Muscle of back (tissue), 13 donors: Measurements from ENCODE around the gene RPL32. TPM values are rescaled to one million over a fixed set of nuclear protein-coding genes. Genes with fewer than 3 reads are reported as not detected.
A peak's percentile ranks its signal among the peaks of the same experiment; 100 is the strongest.
"Not testable (repeated sequence)": the region's sequence is repeated elsewhere in the genome, so short reads cannot be mapped to it uniquely, and the experiment has no call there.

Source experiments
- DNase-seq, 3 donors: peaks; one replicate each; pipeline versions ENCODE4 v3.0.0 to v3.0.0-alpha.2; 2013
- long read RNA-seq, 9 donors: transcript quantifications; one replicate each; lab custom pipeline, GENCODE V29; 2026
- polyA plus RNA-seq, 10 donors: library from polyadenylated mRNA; unstranded; fragments of 120-200 nt; gene quantifications; one replicate each; pipeline ENCODE4 v1.2.1, GENCODE V29; 2013; ENCODE audit not compliant: insufficient read length in 10 of 10

Gene RPL32
- 1,000 to 10,000 TPM; 2,887 to 3,662 (median 3,117) TPM for polyA plus RNA-seq
- long read RNA-seq, donor 1, transcript RPL32-202 (3 exons, 1,734 nt): minor isoform, 191 of 2,693 reads
- long read RNA-seq, donor 1, transcript RPL32-203 (4 exons, 1,749 nt): minor isoform, 9 of 2,693 reads
- long read RNA-seq, donor 1, transcript RPL32-204 (4 exons, 2,117 nt): major isoform, 2,343 of 2,693 reads
- long read RNA-seq, donor 1, transcript RPL32-207 (3 exons, 631 nt): minor isoform, 28 of 2,693 reads
- long read RNA-seq, donor 1, partial matches to known transcripts: 65 of 2,693 reads
- long read RNA-seq, donor 1, other reads (novel, unspliced or antisense): 50 of 2,693 reads
- long read RNA-seq, donor 2, transcript RPL32-204 (4 exons, 2,117 nt): major isoform, 1,972 of 2,278 reads
- long read RNA-seq, donor 2, transcript RPL32-203 (4 exons, 1,749 nt): minor isoform, 20 of 2,278 reads
- long read RNA-seq, donor 2, transcript RPL32-202 (3 exons, 1,734 nt): minor isoform, 159 of 2,278 reads
- long read RNA-seq, donor 2, transcript RPL32-207 (3 exons, 631 nt): minor isoform, 20 of 2,278 reads
- long read RNA-seq, donor 2, partial matches to known transcripts: 75 of 2,278 reads
- long read RNA-seq, donor 2, other reads (novel, unspliced or antisense): 28 of 2,278 reads
- long read RNA-seq, donor 3, transcript RPL32-204 (4 exons, 2,117 nt): major isoform, 5 of 6 reads
- long read RNA-seq, donor 3, partial matches to known transcripts: 0 of 6 reads
- long read RNA-seq, donor 3, other reads (novel, unspliced or antisense): 0 of 6 reads
- long read RNA-seq, donor 4, transcript RPL32-207 (3 exons, 631 nt): minor isoform, 26 of 1,978 reads
- long read RNA-seq, donor 4, transcript RPL32-203 (4 exons, 1,749 nt): minor isoform, 18 of 1,978 reads
- long read RNA-seq, donor 4, transcript RPL32-202 (3 exons, 1,734 nt): minor isoform, 114 of 1,978 reads
- long read RNA-seq, donor 4, transcript RPL32-204 (4 exons, 2,117 nt): major isoform, 1,698 of 1,978 reads
- long read RNA-seq, donor 4, partial matches to known transcripts: 75 of 1,978 reads
- long read RNA-seq, donor 4, other reads (novel, unspliced or antisense): 36 of 1,978 reads
- long read RNA-seq, donor 5, transcript RPL32-204 (4 exons, 2,117 nt): major isoform, 2,501 of 2,922 reads
- long read RNA-seq, donor 5, transcript RPL32-203 (4 exons, 1,749 nt): minor isoform, 18 of 2,922 reads
- long read RNA-seq, donor 5, transcript RPL32-207 (3 exons, 631 nt): minor isoform, 28 of 2,922 reads
- long read RNA-seq, donor 5, transcript RPL32-202 (3 exons, 1,734 nt): minor isoform, 211 of 2,922 reads
- long read RNA-seq, donor 5, partial matches to known transcripts: 109 of 2,922 reads
- long read RNA-seq, donor 5, other reads (novel, unspliced or antisense): 50 of 2,922 reads
- long read RNA-seq, donor 6, transcript RPL32-203 (4 exons, 1,749 nt): minor isoform, 28 of 2,325 reads
- long read RNA-seq, donor 6, transcript RPL32-202 (3 exons, 1,734 nt): minor isoform, 197 of 2,325 reads
- long read RNA-seq, donor 6, transcript RPL32-204 (4 exons, 2,117 nt): major isoform, 1,911 of 2,325 reads
- long read RNA-seq, donor 6, transcript RPL32-207 (3 exons, 631 nt): minor isoform, 25 of 2,325 reads
- long read RNA-seq, donor 6, partial matches to known transcripts: 117 of 2,325 reads
- long read RNA-seq, donor 6, other reads (novel, unspliced or antisense): 36 of 2,325 reads
- long read RNA-seq, donor 7, transcript RPL32-202 (3 exons, 1,734 nt): minor isoform, 127 of 1,706 reads
- long read RNA-seq, donor 7, transcript RPL32-203 (4 exons, 1,749 nt): minor isoform, 11 of 1,706 reads
- long read RNA-seq, donor 7, transcript RPL32-204 (4 exons, 2,117 nt): major isoform, 1,474 of 1,706 reads
- long read RNA-seq, donor 7, transcript RPL32-207 (3 exons, 631 nt): minor isoform, 15 of 1,706 reads
- long read RNA-seq, donor 7, partial matches to known transcripts: 54 of 1,706 reads
- long read RNA-seq, donor 7, other reads (novel, unspliced or antisense): 19 of 1,706 reads
- long read RNA-seq, donor 8, transcript RPL32-207 (3 exons, 631 nt): minor isoform, 29 of 1,651 reads
- long read RNA-seq, donor 8, transcript RPL32-204 (4 exons, 2,117 nt): major isoform, 1,332 of 1,651 reads
- long read RNA-seq, donor 8, transcript RPL32-203 (4 exons, 1,749 nt): minor isoform, 17 of 1,651 reads
- long read RNA-seq, donor 8, transcript RPL32-202 (3 exons, 1,734 nt): minor isoform, 141 of 1,651 reads
- long read RNA-seq, donor 8, partial matches to known transcripts: 99 of 1,651 reads
- long read RNA-seq, donor 8, other reads (novel, unspliced or antisense): 28 of 1,651 reads
- long read RNA-seq, donor 9, transcript RPL32-204 (4 exons, 2,117 nt): major isoform, 251 of 316 reads
- long read RNA-seq, donor 9, transcript RPL32-202 (3 exons, 1,734 nt): minor isoform, 37 of 316 reads
- long read RNA-seq, donor 9, partial matches to known transcripts: 23 of 316 reads
- long read RNA-seq, donor 9, other reads (novel, unspliced or antisense): 0 of 316 reads

DNA sequence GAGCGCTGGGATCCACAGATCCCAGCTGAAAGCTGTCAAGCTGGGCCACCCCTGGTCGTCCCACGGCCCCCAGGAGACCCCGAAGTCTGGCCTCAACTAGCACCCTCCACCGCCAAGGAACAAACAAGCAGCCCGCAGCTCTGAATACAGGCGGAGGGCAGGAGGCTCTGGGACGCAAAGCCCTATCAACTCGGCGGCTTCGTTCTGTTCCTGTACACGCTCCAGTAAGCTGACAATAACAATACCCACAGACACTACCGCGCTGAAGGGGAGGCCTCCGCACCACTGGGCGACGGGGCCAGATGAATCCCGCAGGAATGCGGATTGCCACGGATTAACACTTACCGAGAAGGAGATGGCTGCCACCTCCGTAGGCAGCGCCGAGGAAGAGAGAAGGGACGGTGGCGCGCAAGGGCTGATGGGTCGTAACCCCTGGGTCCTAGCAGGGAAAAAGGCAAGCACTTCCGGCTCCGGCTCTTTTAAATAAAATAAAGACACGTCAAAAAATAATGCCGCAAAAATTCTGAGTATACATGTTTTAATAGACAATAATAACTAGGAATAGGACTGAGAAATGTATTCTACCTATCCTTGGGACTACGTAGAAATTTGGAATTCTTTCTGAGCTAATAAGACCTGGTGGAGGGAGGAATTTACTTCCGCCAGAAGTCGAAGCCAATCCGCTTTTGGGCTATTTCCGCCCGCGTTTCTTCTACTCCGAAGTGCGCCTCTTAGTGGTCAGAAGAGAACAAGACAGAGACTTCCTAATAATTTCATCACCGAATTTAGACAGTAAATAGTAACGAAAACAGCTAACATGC is at the start of gene RPL32:
TSS of gene RPL32 (minus strand) at position 417 of the 821 bp plus-strand sequence. CDS start 1,328 bp downstream, outside the sequence.
- DNase-seq: peak; percentile 97

DNA sequence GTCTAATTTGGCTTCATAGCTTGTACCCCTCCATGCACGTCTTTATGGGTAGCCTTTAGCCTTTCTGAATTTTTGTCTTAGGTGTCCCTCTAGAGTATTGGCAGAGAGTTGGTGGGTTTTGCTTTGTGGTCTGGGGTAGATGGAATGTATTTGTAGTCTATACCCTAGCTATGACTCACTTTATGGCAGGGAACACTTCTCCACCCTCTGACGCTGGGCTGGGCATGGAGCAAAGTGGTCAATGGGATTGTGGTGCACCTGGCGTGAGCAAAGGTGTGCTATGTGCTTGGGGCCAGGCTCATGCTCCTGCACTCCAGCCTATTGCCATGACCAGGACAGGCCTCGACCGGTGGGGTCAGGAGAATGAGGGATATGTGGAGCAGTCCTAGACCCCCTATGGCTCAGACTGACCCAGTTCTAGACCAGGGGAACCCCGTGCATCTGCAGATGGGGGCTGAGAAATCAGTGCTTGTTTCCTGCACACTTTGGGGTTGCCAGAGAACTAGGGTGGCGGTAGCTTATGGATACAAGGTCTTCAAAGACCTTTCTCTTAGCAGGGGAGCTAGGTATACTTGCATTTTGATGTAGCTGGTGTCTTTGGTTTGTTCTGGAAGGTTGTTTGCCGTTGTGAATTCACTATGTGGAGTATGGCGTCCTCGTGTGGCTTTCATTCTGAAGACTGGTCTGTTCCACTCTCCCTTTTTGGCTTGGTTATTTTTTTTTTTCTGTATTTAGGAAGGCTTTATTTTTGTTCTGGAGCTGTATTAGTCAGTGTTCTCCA is 49.4 kb upstream of the RPL32 start:
- no peak for DNase-seq

DNA sequence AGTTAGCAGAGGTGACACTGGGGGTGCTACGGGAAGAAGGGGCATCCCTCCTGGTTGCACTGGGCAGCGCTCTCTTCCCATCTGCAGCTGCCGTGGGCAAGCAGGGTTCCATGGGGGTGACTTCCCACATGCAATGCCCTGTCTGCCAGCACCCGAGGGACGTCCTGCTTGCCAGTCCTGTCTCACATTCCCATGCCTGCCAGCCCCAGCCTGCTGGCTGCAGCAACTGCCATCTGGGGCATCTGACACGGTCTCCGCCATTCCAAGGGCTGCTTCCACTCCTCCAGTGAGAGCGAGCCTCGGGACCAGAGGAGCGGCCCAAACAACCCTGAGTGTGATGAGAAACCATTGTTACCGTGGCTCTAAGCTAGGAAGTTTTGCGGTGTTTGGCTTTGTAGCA is 45.4 kb upstream of the RPL32 start:
- no peak for DNase-seq

DNA sequence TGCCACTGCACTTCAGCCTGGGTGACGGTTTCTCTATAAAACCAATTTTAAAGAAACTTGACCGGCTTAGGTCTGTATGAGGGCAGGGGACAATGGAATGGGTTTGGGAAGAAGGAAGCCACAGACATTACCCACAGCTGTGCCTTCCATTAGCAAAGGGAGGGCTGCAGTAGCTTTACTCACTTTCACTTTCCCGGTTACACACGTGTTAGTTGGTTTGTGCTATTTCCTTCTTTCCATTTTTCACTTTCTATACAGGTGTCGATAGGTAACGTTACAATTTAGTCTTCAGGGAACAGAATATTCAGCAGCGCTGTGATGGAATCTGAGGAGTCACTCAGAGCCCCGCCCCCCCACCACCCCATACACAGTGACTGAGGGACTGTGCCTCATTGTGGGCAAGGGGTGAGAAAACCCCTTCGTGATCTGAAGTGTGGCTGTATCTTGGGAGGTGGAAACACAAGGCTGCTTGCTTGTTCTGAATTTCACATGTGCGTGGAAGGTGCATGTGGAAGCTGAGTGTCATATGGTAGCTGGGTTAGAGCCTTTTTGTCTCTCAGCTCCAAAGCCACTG is 44.8 kb upstream of the RPL32 start:
- DNase-seq: no peak

DNA sequence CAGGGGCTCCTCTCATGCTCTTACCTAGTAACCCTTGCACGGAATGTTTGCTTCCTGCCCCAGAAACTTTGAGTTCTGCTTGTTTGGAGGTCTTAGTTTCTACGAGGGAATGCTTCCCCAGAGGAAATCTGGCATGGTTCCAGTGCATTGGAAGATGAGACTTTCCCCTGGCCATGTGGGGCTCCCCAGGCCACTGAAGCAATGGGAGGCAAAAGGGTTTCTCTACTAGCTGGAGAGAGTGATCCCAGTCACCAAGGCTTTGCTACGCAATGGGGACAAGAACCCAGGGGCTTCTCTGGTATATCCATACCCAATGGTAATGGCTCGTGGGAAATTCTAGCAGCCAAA is 44.2 kb upstream of the RPL32 start:
- DNase-seq: no peak

DNA sequence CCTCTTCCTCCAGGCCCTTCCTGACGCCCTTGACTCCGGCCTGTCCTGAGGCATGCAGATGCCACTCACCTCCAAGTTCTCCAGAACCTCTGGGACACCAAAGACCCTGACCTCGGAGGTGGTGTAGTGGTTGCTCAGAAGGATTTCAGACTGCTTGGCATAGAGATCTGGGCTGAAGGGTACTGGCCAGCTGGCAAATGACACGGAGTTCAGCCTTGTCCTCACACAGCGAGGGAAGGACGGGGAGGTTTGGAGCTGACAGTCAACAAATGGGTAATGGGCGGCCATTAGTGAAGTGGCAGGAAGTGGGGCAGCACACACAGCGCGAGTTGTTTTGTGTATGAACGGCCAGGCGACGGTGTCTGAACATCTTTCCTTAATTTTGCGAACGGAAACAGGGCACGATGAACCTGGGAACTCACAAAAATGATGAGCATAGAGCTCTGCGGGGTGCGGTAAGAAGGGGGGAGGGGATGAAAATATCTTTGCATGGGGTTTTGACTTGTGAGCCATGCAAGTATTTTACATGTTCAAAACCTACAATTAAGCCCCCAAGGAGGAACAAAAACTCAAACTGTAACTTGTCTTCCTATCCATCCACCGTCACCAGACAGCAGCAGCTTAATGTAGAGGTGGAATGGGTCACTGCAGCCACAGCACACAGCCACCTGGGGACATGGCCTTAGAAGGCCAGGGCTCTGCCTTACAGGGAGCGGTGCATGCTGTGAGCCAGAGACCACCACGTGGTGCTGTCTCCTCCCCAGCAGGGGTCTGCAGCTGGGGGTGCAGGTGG is 43.6 kb upstream of the RPL32 start:
- no peak for DNase-seq

DNA sequence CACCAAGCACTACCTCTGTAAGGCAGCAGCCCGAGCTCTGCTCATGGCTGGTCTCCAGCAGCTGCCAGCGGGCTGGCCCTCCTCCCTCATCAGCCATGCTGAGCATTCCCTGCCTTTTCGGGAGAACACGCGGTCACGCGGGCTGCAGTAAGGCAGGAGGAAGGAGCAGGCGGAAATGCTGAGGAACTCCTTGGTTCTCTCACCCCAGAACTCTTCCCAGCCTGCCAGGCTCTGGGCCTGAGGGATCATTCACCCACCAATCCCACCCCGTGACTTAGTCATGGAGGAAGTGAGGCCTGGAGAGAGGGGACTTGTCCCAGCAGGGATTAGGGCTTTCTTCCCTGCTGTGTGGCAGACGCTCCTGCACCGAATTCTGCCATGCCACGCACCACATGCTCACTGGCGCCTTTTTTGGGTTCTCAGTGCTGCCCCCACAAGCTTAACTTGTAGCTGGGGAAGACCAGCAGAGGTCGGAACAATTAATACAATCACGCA is 42.9 kb upstream of the RPL32 start:
- DNase-seq: peak in 2 of 3 donors; percentile 32 to 66

DNA sequence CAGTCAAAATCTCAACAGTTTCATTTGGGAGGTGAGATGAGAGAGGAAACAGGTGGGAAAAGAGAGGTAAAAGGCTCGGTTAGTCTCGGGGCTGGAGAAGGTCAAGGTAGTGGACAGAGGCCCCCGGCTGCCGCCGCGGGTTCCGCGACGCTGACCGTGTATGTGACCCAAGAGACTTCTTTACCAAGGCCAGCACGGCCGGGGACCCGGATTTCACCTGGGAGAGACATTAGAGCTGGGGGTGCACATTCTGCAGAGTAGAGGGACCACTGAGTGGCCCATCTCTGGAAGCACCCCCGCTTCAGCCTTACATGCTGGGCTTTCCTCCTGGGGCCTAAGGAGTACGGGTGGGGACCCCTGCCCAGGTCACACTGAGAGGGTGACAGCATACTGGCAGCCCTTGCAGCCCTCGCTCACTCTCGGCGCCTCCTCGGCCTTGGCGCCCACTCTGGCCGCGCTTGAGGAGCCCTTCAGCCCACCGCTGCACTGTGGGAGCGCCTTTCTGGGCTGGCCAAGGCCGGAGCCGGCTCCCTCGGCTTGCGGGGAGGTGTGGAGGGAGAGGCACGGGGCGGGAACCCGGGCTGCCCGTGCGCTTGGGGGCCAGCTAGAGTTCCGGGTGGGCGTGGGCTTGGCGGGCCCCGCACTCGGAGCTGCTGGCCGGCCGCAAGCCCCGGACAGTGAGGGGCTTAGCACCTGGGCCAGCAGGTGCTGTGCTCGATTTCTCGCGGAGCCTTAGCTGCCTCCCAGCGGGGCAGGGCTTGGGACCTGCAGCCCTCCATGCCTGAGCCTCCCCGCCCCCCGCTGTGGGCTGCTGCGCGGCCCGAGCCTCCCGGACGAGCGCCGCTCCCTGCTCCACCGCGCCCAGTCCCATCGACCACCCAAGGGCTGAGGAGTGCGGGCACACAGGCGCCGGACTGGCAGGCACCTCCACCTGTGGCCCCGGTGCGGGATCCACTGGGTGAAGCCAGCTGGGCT is 41.3 kb upstream of the RPL32 start:
- DNase-seq: no peak

DNA sequence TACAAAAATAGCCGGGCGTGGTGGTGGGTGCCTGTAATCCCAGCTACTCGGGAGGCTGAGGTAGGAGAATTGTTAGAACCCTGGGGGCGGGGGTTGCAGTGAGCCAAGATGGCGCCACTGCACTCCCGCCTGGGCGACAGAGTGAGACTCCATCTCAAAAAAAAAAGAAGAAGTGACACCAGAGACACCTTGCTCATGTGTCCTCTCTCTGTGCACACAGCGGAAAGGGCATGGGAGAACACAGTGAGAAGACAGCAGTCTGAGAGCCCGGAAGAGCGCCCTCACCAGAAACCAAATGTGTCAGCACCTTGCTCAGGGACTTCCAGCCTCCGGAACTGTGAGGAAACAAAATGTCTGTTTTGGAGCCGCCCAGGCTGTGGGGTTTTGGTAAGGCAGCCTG is 40.5 kb upstream of the RPL32 start:
- DNase-seq: not testable (repeated sequence)

DNA sequence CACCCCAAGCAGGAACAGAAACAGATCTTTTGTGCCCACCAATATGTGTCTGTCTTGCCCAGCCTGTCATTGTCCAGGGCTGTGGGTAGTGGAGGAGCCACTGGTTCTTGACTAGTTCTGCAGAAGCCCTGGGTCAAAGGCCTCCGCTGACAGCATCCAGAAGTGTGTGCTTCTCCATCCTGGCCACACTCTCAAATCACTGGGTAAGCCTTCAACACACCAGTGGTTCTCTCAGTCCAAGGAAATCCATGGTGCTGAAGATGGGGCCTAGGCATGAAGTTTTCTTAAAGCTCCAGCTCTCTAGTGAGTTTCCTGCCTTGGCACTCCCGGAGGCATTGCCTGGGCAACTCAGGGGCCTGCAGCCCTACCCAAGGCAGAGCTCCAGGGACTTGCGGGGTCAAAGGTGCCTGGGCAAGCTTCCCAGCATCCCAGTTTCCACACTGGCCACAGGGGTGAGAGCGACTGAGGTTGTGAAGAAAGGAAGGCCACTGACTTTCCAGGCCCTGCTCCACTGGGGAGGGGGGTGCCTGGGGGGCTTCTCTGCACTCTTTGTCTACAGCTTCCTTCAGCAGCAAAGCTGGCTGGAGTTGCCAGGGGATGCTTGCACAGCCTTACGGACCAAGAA is 37.9 kb upstream of the RPL32 start:
- DNase-seq: no peak

DNA sequence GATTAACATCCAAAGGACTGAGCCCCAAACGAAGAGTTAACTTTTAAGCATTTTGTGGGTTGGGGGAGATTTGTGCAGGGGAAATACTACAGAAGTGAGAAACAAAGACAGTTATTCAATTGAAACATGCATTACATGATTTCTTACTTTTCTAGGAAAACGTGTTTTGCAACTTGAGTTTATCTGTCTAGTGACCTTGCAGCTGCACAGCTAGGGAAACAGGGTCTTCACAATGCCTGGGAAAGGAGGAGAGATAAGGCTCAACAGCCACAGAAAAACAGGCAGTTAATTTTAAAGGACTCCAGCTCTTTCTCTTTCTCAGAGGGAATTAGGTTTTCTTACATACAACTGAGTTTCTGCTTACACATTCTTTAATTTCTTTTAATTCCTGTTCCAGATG is 37.4 kb upstream of the RPL32 start:
- not testable (repeated sequence) for DNase-seq

DNA sequence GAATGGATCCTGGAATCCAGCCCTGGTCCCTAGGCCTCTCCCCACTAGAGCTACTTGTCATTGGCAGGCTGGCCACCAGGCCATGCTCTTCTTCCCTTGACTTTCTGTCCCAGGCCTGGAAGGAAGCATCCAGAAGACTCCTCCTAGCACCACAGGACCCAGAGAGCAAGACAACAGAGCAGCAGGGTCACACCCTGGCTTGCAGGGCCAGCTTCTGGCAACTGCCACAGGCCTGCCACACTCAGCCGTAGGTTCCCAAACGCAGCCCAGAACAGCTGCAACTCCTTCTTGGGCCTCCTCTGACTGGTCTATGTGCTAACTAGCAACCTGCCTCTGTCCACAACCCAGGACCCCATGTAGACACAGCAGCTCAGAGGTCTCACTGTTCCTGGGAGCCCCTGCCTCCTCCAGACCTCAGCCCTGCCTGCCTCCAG is 36.8 kb upstream of the RPL32 start:
- no peak for DNase-seq

DNA sequence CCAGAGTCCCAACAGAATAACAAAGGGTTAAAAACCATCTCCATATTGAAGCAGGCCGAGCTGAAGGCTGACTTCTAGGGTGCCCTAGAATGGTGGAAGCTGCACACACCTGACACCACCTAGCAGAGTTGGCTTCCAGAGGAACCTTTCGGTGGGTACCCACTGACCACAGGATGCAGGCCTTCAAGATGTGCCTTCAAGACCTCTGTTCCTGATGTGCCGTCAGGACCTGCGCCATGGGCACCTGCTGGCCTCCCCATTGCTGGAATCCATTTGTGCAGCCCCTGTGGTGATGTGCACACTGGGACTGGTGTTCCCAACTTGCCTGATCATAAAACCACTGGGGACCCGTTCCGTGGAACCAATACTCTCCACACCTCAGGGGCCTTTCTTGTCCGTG is 35.7 kb upstream of the RPL32 start:
- DNase-seq: no peak
